CD14-positive monocyte (primary cell): ENCODE results near the gene ARID4B. TPM values are rescaled to one million over a fixed set of nuclear protein-coding genes. Genes with fewer than 3 reads are reported as not detected.

Source experiments
- DNase-seq, 3 donors: peaks; one replicate each; pipeline ENCODE4 v3.0.0-alpha.2; 2011 to 2022
- H2AFZ ChIP-seq: 2 replicates; pipeline ENCODE4 v1.6.0; 2012; ENCODE audit warnings: mild to moderate bottlenecking, low read depth, low read length, inconsistent platforms; ENCODE audit not compliant: insufficient read depth, poor library complexity, severe bottlenecking
- H3K27ac ChIP-seq, 2 donors: 1 replicate in 1 of 2; 2 replicates in 1 of 2; pipeline ENCODE4 v1.5.1; 2012 to 2013; ENCODE audit warnings: low read length in 2 of 2, control low read depth in 1 of 2, inconsistent platforms in 1 of 2, low read depth in 1 of 2, mild to moderate bottlenecking in 1 of 2
- H3K27me3 ChIP-seq, 2 donors: one replicate each; pipeline versions ENCODE4 v1.6.0 to v1.6.1; 2011 to 2013; ENCODE audit warnings: low read length in 2 of 2; ENCODE audit not compliant: control insufficient read depth in 2 of 2, insufficient read depth in 2 of 2
- H3K36me3 ChIP-seq, 2 donors: replicated peaks in 1 of 2; 1 replicate in 1 of 2; 2 replicates in 1 of 2; pipeline versions ENCODE4 v1.5.1 to v1.6.1; 2012 to 2013; ENCODE audit warnings: low read length in 2 of 2, control low read depth in 1 of 2, inconsistent platforms in 1 of 2, mild to moderate bottlenecking in 1 of 2; ENCODE audit not compliant: insufficient read depth in 2 of 2, control insufficient read depth in 1 of 2
- H3K4me1 ChIP-seq, 2 donors: 1 replicate in 1 of 2; 2 replicates in 1 of 2; pipeline versions ENCODE4 v1.5.1 to v1.6.1; 2012 to 2013; ENCODE audit warnings: low read length in 2 of 2, control low read depth in 1 of 2, inconsistent platforms in 1 of 2, mild to moderate bottlenecking in 1 of 2, moderate library complexity in 1 of 2; ENCODE audit not compliant: insufficient read depth in 2 of 2, control insufficient read depth in 1 of 2
- H3K4me2 ChIP-seq: replicated peaks from 2 replicates; pipeline ENCODE3; 2012; ENCODE audit warnings: low read length, moderate library complexity, mild to moderate bottlenecking; ENCODE audit not compliant: poor library complexity, severe bottlenecking; ENCODE audit errors: extremely low read depth
- H3K4me3 ChIP-seq, 3 experiments: fragments of 200-600 bp in 1 of 3; sonication (generic) in 1 of 3; replicated peaks in 1 of 3; 1 replicate in 2 of 3; 2 replicates in 1 of 3; pipeline ENCODE4 v1.5.1; 2011 to 2013; ENCODE audit warnings: low read length in 3 of 3, mild to moderate bottlenecking in 3 of 3, control low read depth in 2 of 3, low read depth in 2 of 3, inconsistent platforms in 1 of 3, moderate library complexity in 1 of 3
- H3K79me2 ChIP-seq: 2 replicates; pipeline ENCODE4 v1.6.0; 2012; ENCODE audit warnings: mild to moderate bottlenecking, control low read depth, inconsistent platforms, low read length, moderate library complexity; ENCODE audit not compliant: insufficient read depth
- H3K9ac ChIP-seq: 2 replicates; pipeline ENCODE4 v1.6.0; 2017; ENCODE audit warnings: low read length, mild to moderate bottlenecking; ENCODE audit not compliant: insufficient read depth, poor library complexity, severe bottlenecking
- H3K9me3 ChIP-seq, 2 donors: replicated peaks in 1 of 2; 1 replicate in 1 of 2; 2 replicates in 1 of 2; pipeline versions ENCODE4 v1.5.1 to v1.6.1; 2012 to 2013; ENCODE audit warnings: low read length in 2 of 2, control low read depth in 1 of 2; ENCODE audit not compliant: control insufficient read depth in 1 of 2, insufficient read depth in 1 of 2
- H4K20me1 ChIP-seq: 2 replicates; pipeline ENCODE4 v1.6.0; 2012; ENCODE audit warnings: mild to moderate bottlenecking, low read length, control low read depth, moderate library complexity; ENCODE audit not compliant: insufficient read depth
- H3K27ac Mint-ChIP-seq, 7 donors: one replicate each; pipeline ENCODE4 v1.8.0; 2020; ENCODE audit warnings: mild to moderate bottlenecking in 7 of 7, mixed read lengths in 7 of 7, moderate library complexity in 6 of 7, inconsistent platforms in 2 of 7
- H3K27me3 Mint-ChIP-seq, 3 donors: one replicate each; pipeline ENCODE4 v1.8.0; 2021 to 2022; ENCODE audit warnings: low read depth in 3 of 3, mild to moderate bottlenecking in 3 of 3, mixed read lengths in 3 of 3, moderate library complexity in 3 of 3, inconsistent platforms in 1 of 3
- H3K36me3 Mint-ChIP-seq, 2 donors: one replicate each; pipeline ENCODE4 v1.8.0; 2020; ENCODE audit warnings: mixed read lengths in 2 of 2, inconsistent platforms in 1 of 2, mild to moderate bottlenecking in 1 of 2
- H3K4me1 Mint-ChIP-seq: one replicate; pipeline ENCODE4 v1.8.0; 2020; ENCODE audit warnings: mild to moderate bottlenecking, mixed read lengths
- H3K4me3 Mint-ChIP-seq, 2 donors: one replicate each; pipeline ENCODE4 v1.8.0; 2020; ENCODE audit warnings: mild to moderate bottlenecking in 2 of 2, mixed read lengths in 2 of 2, moderate library complexity in 1 of 2
- H3K9me3 Mint-ChIP-seq, 7 donors: one replicate each; pipeline ENCODE4 v1.8.0; 2020 to 2022; ENCODE audit warnings: mixed read lengths in 7 of 7, mild to moderate bottlenecking in 6 of 7, moderate library complexity in 6 of 7, inconsistent platforms in 2 of 7
- CTCF ChIP-seq: fragments of 200-600 bp; IDR thresholded peaks from one replicate; pipeline ENCODE4 v1.8.0; 2022; ENCODE audit warnings: antibody characterized with exemption, mild to moderate bottlenecking
- WGBS: methylation state at CpG from one replicate; pipeline ENCODE4 v1.1.5; 2013; ENCODE audit warnings: missing lambda C conversion rate; ENCODE audit not compliant: insufficient coverage; 5-methylcytosine and 5-hydroxymethylcytosine counted together
- intact Hi-C, 2 donors: fragments of 100-400 bp; cut with micrococcal nuclease; formaldehyde crosslinking; loops; one replicate each; pipeline versions ENCODE4 v1.15.0 to v1.15.1; 2023
- polyA plus RNA-seq, 3 donors: library from polyadenylated mRNA; depleted of rRNA in 1 of 3; unstranded in 2 of 3; stranded (reverse) in 1 of 3; fragments of 300-500 nt in 2 of 3; fragments of >200 nt in 1 of 3; fragmentation: Illumina TruSeq in 2 of 3; gene quantifications; 1 replicate in 2 of 3; 2 replicates in 1 of 3; pipeline ENCODE4 v1.2.3, GENCODE V29; 2012 to 2021

Gene ARID4B
- polyA plus RNA-seq, 3 donors, result 9.3 to 15.4 (median 11.1) TPM

GRCh38 chr1:235139315-235139714 is 188.7 kb downstream of the ARID4B start:
- no peaks in the 10 kb centered on the region for H3K79me2 ChIP-seq
- no peak overlapping the region for H3K4me2 ChIP-seq
- Mint-ChIP-seq H3K4me1 (peaks cover 3% of the 10 kb centered on the region), H3K27me3 (no peaks in the 10 kb centered on the region), H3K9me3 (peaks cover 0 to 2% (median 0%) of the 10 kb centered on the region in 7 donors), H3K4me3 (no peak overlapping the region), H3K36me3 (peaks cover 82 to 95% of the 10 kb centered on the region in 2 donors), H3K27ac (no peak overlapping the region)
- no peak for DNase-seq
- 94% methylated on average over 2 of the region's 5 CpGs for WGBS
- H4K20me1 ChIP-seq, result no peaks in the 10 kb centered on the region
- H3K27me3 ChIP-seq, result no peaks in the 10 kb centered on the region
- no peak for TF ChIP-seq CTCF
- H2AFZ ChIP-seq, result no peak overlapping the region
- peaks cover 75 to 95% of the 10 kb centered on the region in 2 donors for H3K36me3 ChIP-seq
- no peaks in the 10 kb centered on the region for H3K9me3 ChIP-seq
- H3K4me1 ChIP-seq, result no peaks in the 10 kb centered on the region
- intact Hi-C loops, result no loop called here
- H3K27ac ChIP-seq, result peak overlapping the region in 1 of 2 donors; percentile 36
- H3K9ac ChIP-seq, result no peak overlapping the region
- H3K4me3 ChIP-seq, result no peak overlapping the region

GRCh38 chr1:235138821-235139220 is 189.2 kb downstream of the ARID4B start:
- Mint-ChIP-seq H3K4me1 (peaks cover 3% of the 10 kb centered on the region), H3K4me3 (no peak overlapping the region), H3K27me3 (no peaks in the 10 kb centered on the region), H3K36me3 (peaks cover 84 to 95% of the 10 kb centered on the region in 2 donors), H3K27ac (no peak overlapping the region), H3K9me3 (peaks cover 0 to 2% (median 0%) of the 10 kb centered on the region in 7 donors)
- Histone ChIP-seq H3K27me3 (no peaks in the 10 kb centered on the region), H3K27ac (peak overlapping the region in 1 of 2 donors; percentile 36), H3K79me2 (no peaks in the 10 kb centered on the region), H3K4me1 (no peaks in the 10 kb centered on the region), H3K9me3 (no peaks in the 10 kb centered on the region), H3K4me2 (no peak overlapping the region), H3K9ac (no peak overlapping the region), H3K36me3 (peaks cover 76 to 95% of the 10 kb centered on the region in 2 donors), H2AFZ (no peak overlapping the region), H4K20me1 (no peaks in the 10 kb centered on the region), H3K4me3 (no peak overlapping the region)
- no CpG with 5 or more reads among the region's 2 CpGs for WGBS
- intact Hi-C loops, result no loop called here
- DNase-seq, result no peak
- TF ChIP-seq CTCF, result no peak
